Naive thymus-derived CD4-positive, alpha-beta T cell (primary cell): ENCODE data around the gene DNM3. TPM values are rescaled to one million over a fixed set of nuclear protein-coding genes. Genes with fewer than 3 reads are reported as not detected.

ENCODE experiments used
- ATAC-seq: fragments of 150-1000 bp; cut with Tn5 transposase; 2 replicates; pipeline ENCODE4 v1.10.0; 2021; ENCODE audit warnings: mild to moderate bottlenecking, moderate library complexity
- CTCF ChIA-PET: fragments of 350-600 bp; sonication (Branson Sonifier 250); formaldehyde crosslinking; loops from one replicate; lab custom pipeline; 2021; ENCODE audit warnings: antibody characterized with exemption; lab: Charles Lee
- POLR2A ChIA-PET: fragments of 350-600 bp; sonication (Branson Sonifier 250); formaldehyde crosslinking; loops from one replicate; lab custom pipeline; 2021; ENCODE audit warnings: antibody characterized with exemption, inconsistent platforms; lab: Charles Lee
- DNase-seq, 9 donors: peaks; one replicate each; pipeline versions ENCODE4 v3.0.0 to v3.0.0-alpha.2; 2020 to 2022; ENCODE audit warnings: mixed read lengths in 1 of 9
- H3K27ac ChIP-seq: one replicate; pipeline ENCODE4 v1.7.0; 2013; ENCODE audit warnings: mild to moderate bottlenecking, low read depth, low read length, moderate library complexity
- H3K27me3 ChIP-seq, 2 donors: one replicate each; pipeline ENCODE4 v1.7.0; 2013; ENCODE audit warnings: low read length in 2 of 2, mild to moderate bottlenecking in 2 of 2, moderate library complexity in 2 of 2; ENCODE audit not compliant: control insufficient read depth in 2 of 2, insufficient read depth in 2 of 2
- H3K36me3 ChIP-seq, 3 experiments: 1 replicate in 2 of 3; 2 replicates in 1 of 3; pipeline ENCODE4 v1.7.0; 2013; ENCODE audit warnings: low read length in 3 of 3, mild to moderate bottlenecking in 3 of 3, moderate library complexity in 1 of 3; ENCODE audit not compliant: insufficient read depth in 3 of 3, control insufficient read depth in 2 of 3
- H3K4me1 ChIP-seq, 2 donors: one replicate each; pipeline ENCODE4 v1.7.0; 2013; ENCODE audit warnings: low read length in 2 of 2, mild to moderate bottlenecking in 2 of 2, moderate library complexity in 1 of 2; ENCODE audit not compliant: control insufficient read depth in 2 of 2, insufficient read depth in 2 of 2
- H3K4me3 ChIP-seq: 2 replicates; pipeline ENCODE4 v1.7.0; 2013; ENCODE audit warnings: mild to moderate bottlenecking, low read length
- H3K9me3 ChIP-seq, 3 experiments: 1 replicate in 2 of 3; 2 replicates in 1 of 3; pipeline ENCODE4 v1.7.0; 2013; ENCODE audit warnings: low read length in 3 of 3; ENCODE audit not compliant: control insufficient read depth in 2 of 3
- H3K27ac Mint-ChIP-seq, 9 donors: one replicate each; pipeline ENCODE4 v1.8.0; 2020 to 2022; ENCODE audit warnings: mixed read lengths in 9 of 9, mild to moderate bottlenecking in 8 of 9, moderate library complexity in 5 of 9, inconsistent platforms in 2 of 9
- H3K27me3 Mint-ChIP-seq, 5 donors: one replicate each; pipeline ENCODE4 v1.8.0; 2021 to 2022; ENCODE audit warnings: mixed read lengths in 5 of 5, mild to moderate bottlenecking in 1 of 5
- H3K36me3 Mint-ChIP-seq, 5 donors: one replicate each; pipeline ENCODE4 v1.8.0; 2020 to 2022; ENCODE audit warnings: mixed read lengths in 5 of 5, mild to moderate bottlenecking in 3 of 5, inconsistent platforms in 1 of 5
- H3K4me1 Mint-ChIP-seq, 7 donors: one replicate each; pipeline ENCODE4 v1.8.0; 2020 to 2022; ENCODE audit warnings: mixed read lengths in 7 of 7, mild to moderate bottlenecking in 3 of 7, inconsistent platforms in 1 of 7
- H3K4me3 Mint-ChIP-seq, 10 donors: one replicate each; pipeline ENCODE4 v1.8.0; 2020 to 2022; ENCODE audit warnings: mild to moderate bottlenecking in 10 of 10, mixed read lengths in 10 of 10, moderate library complexity in 6 of 10, inconsistent platforms in 2 of 10
- H3K9me3 Mint-ChIP-seq, 11 donors: one replicate each; pipeline ENCODE4 v1.8.0; 2020 to 2022; ENCODE audit warnings: mixed read lengths in 11 of 11, mild to moderate bottlenecking in 4 of 11, inconsistent platforms in 1 of 11, moderate library complexity in 1 of 11
- intact Hi-C, 2 donors: fragments of 100-400 bp; cut with micrococcal nuclease; formaldehyde crosslinking; loops; one replicate each; pipeline ENCODE4 v1.15.1; 2023
- polyA plus RNA-seq, 2 donors: library from polyadenylated mRNA; unstranded; fragments of 300-500 nt; fragmentation: Illumina TruSeq; gene quantifications; one replicate each; pipeline ENCODE4 v1.2.3, GENCODE V29; 2021
- total RNA-seq, 6 experiments: library from RNA in 5 of 6; stranded (reverse) in 5 of 6; gene quantifications; 1 replicate in 5 of 6; 2 replicates in 1 of 6; pipeline ENCODE4 v1.2.3 and lab custom pipeline; 2021 to 2026

DNM3 gene
- total and polyA plus RNA-seq, 7 experiments from 2014 or later, result 1.2 to 2.5 (median 2.0) TPM

DNA sequence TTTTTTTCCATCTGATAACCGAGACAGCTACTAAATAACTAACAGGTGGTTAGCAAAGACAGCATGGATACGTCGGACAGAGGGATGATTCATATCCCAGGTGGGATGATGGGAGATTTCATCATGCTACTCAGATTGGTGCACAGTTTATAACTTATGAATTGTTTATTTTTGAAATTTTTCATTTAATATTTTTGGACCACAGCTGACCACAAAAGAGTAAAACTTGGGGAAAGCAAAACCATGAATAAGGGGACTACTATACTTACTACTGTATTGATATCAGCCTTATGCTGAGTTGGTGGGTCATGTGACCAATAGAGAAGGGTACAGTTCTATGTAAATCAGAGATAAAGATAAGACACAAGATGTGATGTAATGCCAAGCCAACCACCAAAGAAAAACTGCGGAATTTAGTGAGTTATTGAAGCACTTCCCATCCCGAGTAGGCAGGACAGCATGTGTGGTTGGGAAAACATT is 331.1 kb downstream of the DNM3 start:
- Histone ChIP-seq H3K4me1 (no peaks in the 10 kb centered on the region), H3K27ac (no peak overlapping the region), H3K9me3 (no peaks in the 10 kb centered on the region), H3K4me3 (no peak overlapping the region), H3K36me3 (no peaks in the 10 kb centered on the region), H3K27me3 (no peaks in the 10 kb centered on the region)
- Mint-ChIP-seq H3K27me3 (peaks cover 0 to 8% (median 4%) of the 10 kb centered on the region in 5 donors), H3K4me3 (no peak overlapping the region), H3K27ac (no peak overlapping the region), H3K36me3 (peaks cover 0 to 8% (median 4%) of the 10 kb centered on the region in 5 donors), H3K9me3 (peaks cover 0 to 3% (median 0%) of the 10 kb centered on the region in 11 donors), H3K4me1 (peaks cover 0 to 13% (median 4%) of the 10 kb centered on the region in 7 donors)
- ATAC-seq (no peak), DNase-seq (no peak)
- intact Hi-C loops, result no loop called here
- CTCF ChIA-PET, result no interaction called here
- POLR2A ChIA-PET, result interaction anchor here (1.2 kb wide), 1 partner anchor 38 kb away, joined by 3 read pairs; no protein-coding TSS in a partner anchor

DNA sequence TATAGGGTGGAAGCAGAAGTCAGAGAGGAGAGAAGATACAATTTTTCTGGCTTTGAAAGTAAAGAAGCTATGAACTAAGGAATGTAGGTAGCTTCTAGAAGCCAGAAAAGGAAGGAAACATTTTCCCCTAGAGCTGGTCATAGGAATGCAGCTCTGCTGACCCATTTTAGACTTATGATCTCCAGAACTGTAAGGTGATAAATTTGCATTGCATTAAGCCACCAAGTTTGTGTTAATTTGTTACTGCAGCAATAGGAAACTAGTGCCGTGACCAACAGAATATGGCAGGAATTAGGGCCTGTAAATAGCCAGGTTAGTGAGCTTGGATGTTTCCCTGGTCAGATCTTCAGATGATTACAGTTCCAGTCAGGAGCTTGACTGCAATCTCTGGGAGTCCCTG is 334.9 kb downstream of the DNM3 start:
- ATAC-seq (no peak), DNase-seq (no peak)
- Mint-ChIP-seq H3K9me3 (peaks cover 0 to 3% (median 0%) of the 10 kb centered on the region in 11 donors), H3K4me3 (no peak overlapping the region), H3K4me1 (peaks cover 6 to 25% (median 17%) of the 10 kb centered on the region in 7 donors), H3K27ac (peak overlapping the region in 1 of 9 donors; percentile 3), H3K36me3 (peaks cover 0 to 11% (median 4%) of the 10 kb centered on the region in 5 donors), H3K27me3 (peaks cover 0 to 8% (median 4%) of the 10 kb centered on the region in 5 donors)
- Histone ChIP-seq H3K4me3 (no peak overlapping the region), H3K9me3 (no peaks in the 10 kb centered on the region), H3K27ac (no peak overlapping the region), H3K4me1 (peaks cover 8 to 9% of the 10 kb centered on the region in 2 donors), H3K36me3 (no peaks in the 10 kb centered on the region), H3K27me3 (no peaks in the 10 kb centered on the region)
- intact Hi-C loops, result no loop called here
- ChIA-PET CTCF (interaction anchor here (0.7 kb wide), 1 partner anchor 252 kb away, joined by 3 read pairs; no protein-coding TSS in a partner anchor), POLR2A (no interaction called here)

- intact Hi-C loops, result no loop called here
- CTCF ChIA-PET, result no interaction called here
- Histone ChIP-seq H3K9me3 (no peaks in the 10 kb centered on the region), H3K36me3 (no peaks in the 10 kb centered on the region), H3K27me3 (no peaks in the 10 kb centered on the region), H3K27ac (no peak overlapping the region), H3K4me1 (peaks cover 20 to 23% of the 10 kb centered on the region in 2 donors), H3K4me3 (no peak overlapping the region)
- Mint-ChIP-seq H3K27ac (peak overlapping the region in 1 of 9 donors; percentile 2), H3K4me1 (peaks cover 17 to 41% (median 34%) of the 10 kb centered on the region in 7 donors), H3K9me3 (peaks cover 0 to 3% (median 0%) of the 10 kb centered on the region in 11 donors), H3K27me3 (peaks cover 0 to 3% (median 0%) of the 10 kb centered on the region in 5 donors), H3K4me3 (no peak overlapping the region), H3K36me3 (peaks cover 0 to 11% (median 4%) of the 10 kb centered on the region in 5 donors)
- POLR2A ChIA-PET, result no interaction called here
- DNase-seq (no peak), ATAC-seq (no peak)
Observed at GRCh38 chr1:172177849-172178248, 336.6 kb downstream of the DNM3 start.

DNA sequence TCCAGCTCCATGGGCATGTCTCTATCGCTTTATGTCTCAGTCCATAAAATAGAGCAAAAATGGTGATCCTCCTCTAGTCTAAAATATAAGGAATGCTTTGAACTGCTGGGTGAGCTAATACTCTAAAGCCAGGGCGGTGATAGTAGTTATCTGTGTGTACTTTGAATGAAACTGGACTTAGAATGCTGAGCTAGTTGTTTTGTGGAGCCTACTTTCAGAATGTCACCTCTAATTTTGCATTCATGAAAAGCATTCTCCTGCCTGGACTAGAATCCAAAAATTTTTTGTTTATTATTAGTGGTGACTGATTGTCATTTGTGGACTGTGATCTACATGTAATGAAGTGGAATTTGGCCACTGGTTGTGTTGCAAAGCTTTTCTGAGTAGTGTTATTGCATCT is 337.6 kb downstream of the DNM3 start:
- no peaks in the 10 kb centered on the region for H3K27me3 ChIP-seq
- Mint-ChIP-seq H3K27me3 (no peaks in the 10 kb centered on the region), H3K4me1 (peaks cover 17 to 43% (median 35%) of the 10 kb centered on the region in 7 donors), H3K36me3 (peaks cover 0 to 11% (median 0%) of the 10 kb centered on the region in 5 donors), H3K27ac (no peak overlapping the region), H3K9me3 (peaks cover 0 to 2% (median 0%) of the 10 kb centered on the region in 11 donors), H3K4me3 (no peak overlapping the region)
- intact Hi-C loops, result no loop called here
- ATAC-seq, result no peak
- H3K4me3 ChIP-seq, result no peak overlapping the region
- peaks cover 21 to 23% of the 10 kb centered on the region in 2 donors for H3K4me1 ChIP-seq
- no peak overlapping the region for H3K27ac ChIP-seq
- no peaks in the 10 kb centered on the region for H3K9me3 ChIP-seq
- ChIA-PET CTCF (interaction anchor here (1.1 to 1.8 kb wide), 2 partner anchors 202 to 220 kb away, joined by 3 to 6 read pairs; no protein-coding TSS in a partner anchor), POLR2A (interaction anchor here (0.7 kb wide), 1 partner anchor 215 kb away, joined by 3 read pairs; no protein-coding TSS in a partner anchor)
- no peaks in the 10 kb centered on the region for H3K36me3 ChIP-seq
- no peak for DNase-seq

GRCh38 chr1:172179918-172180317 is 338.6 kb downstream of the DNM3 start:
- H3K4me3 ChIP-seq, result no peak overlapping the region
- ATAC-seq (no peak), DNase-seq (no peak)
- intact Hi-C loops, result loop anchor here (2.0 to 10.0 kb wide), 12 partner anchors 19 to 693 kb away; partner anchors contain the start of genes METTL13 (in 2 of the 2), PRRC2C (in 1 of the 2) and SUCO (in 1 of the 2)
- Mint-ChIP-seq H3K9me3 (no peaks in the 10 kb centered on the region), H3K27me3 (no peaks in the 10 kb centered on the region), H3K27ac (peak overlapping the region in 8 of 9 donors; percentile 20 to 99 (median 97)), H3K4me3 (peak overlapping the region in 3 of 10 donors; percentile 27 to 82 (median 53)), H3K4me1 (peaks cover 21 to 53% (median 38%) of the 10 kb centered on the region in 7 donors), H3K36me3 (peaks cover 0 to 11% (median 0%) of the 10 kb centered on the region in 5 donors)
- peak overlapping the region; percentile 80 for H3K27ac ChIP-seq
- H3K9me3 ChIP-seq, result no peaks in the 10 kb centered on the region
- no peaks in the 10 kb centered on the region for H3K36me3 ChIP-seq
- H3K4me1 ChIP-seq, result peaks cover 21 to 23% of the 10 kb centered on the region in 2 donors
- ChIA-PET CTCF (interaction anchor here (1.3 to 1.8 kb wide), 2 partner anchors 201 to 214 kb away, joined by 4 to 6 read pairs; no protein-coding TSS in a partner anchor), POLR2A (interaction anchor here (0.6 to 1.3 kb wide), 4 partner anchors 10 to 540 kb away, joined by 3 to 4 read pairs (median 4); no protein-coding TSS in a partner anchor)
- H3K27me3 ChIP-seq, result no peaks in the 10 kb centered on the region

DNA sequence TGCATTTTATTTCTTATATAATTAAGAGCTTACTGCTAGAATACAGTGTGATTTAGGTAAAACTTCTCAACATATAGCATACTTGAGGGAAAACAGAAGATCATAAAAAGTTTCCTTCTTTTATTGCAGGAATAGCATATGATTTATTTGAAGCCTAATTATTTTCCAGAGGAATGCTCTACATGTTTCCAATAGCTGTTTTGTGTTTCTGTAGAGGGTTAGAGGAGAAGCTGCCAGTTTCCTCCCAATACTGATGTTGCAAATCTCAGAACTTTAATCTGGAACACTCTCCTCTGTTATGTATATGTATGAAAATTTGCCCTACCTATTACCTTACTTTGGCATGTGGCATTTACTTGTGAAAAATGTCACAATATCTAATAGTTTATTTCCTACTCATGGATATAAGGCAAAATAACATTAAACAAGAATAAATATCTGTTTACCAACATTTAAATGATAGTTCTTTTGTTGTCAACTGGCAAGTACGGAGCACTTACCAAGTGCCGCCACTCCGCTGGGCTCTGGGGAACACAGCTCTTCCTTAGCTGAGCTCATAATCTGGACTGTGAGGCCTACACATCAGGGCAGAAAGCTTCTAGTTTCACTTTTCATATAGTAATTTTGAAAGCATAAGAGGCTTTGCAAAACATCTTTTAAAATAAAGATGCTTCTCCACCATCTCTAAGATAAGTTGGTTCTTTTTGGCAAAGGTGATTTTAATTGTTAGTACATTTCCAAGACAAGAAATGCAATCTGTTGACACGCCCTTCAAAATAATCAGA is 339.4 kb downstream of the DNM3 start:
- ATAC-seq (peak; percentile 72), DNase-seq (peak in 8 of 9 donors; percentile 18 to 50 (median 40))
- Mint-ChIP-seq H3K4me1 (peaks cover 26 to 59% (median 45%) of the 10 kb centered on the region in 7 donors), H3K9me3 (no peaks in the 10 kb centered on the region), H3K4me3 (peak overlapping the region; percentile 61 to 91 (median 82)), H3K36me3 (peaks cover 0 to 11% (median 0%) of the 10 kb centered on the region in 5 donors), H3K27me3 (no peaks in the 10 kb centered on the region), H3K27ac (peak overlapping the region; percentile 95 to 99 (median 97))
- intact Hi-C loops, result loop anchor here (1.0 to 10.0 kb wide), 19 partner anchors 18 to 693 kb away; partner anchors contain the start of genes METTL13 (in 2 of the 2), PRRC2C (in 1 of the 2) and SUCO (in 1 of the 2)
- H3K9me3 ChIP-seq, result no peaks in the 10 kb centered on the region
- peak overlapping the region; percentile 80 for H3K27ac ChIP-seq
- no peaks in the 10 kb centered on the region for H3K27me3 ChIP-seq
- no peaks in the 10 kb centered on the region for H3K36me3 ChIP-seq
- H3K4me3 ChIP-seq, result peak overlapping the region; percentile 56
- ChIA-PET POLR2A (interaction anchor here (0.9 to 1.5 kb wide), 5 partner anchors 11 to 251 kb away, joined by 3 to 9 read pairs (median 4); no protein-coding TSS in a partner anchor), CTCF (interaction anchor here (0.6 to 1.3 kb wide), 4 partner anchors 37 to 214 kb away, joined by 3 to 4 read pairs (median 4); no protein-coding TSS in a partner anchor)
- peaks cover 21 to 23% of the 10 kb centered on the region in 2 donors for H3K4me1 ChIP-seq
